Stimulated activated CD4-positive, alpha-beta T cell treated with anti-CD3 and anti-CD28 coated beads, Interleukin-15, amount 100 ng/mL, for 48 hours (primary cell): Measurements from ENCODE around the gene CDH22.

ENCODE experiments used
- DNase-seq, 2 donors: peaks; one replicate each; pipeline ENCODE4 v3.0.0-alpha.2; 2020; ENCODE audit warnings: low read depth in 2 of 2

The CDH22 gene

GRCh38 chr20:46240065-46240464 is 68.2 kb downstream of the CDH22 start:
- DNase-seq: no peak

GRCh38 chr20:46237736-46238135 is 70.6 kb downstream of the CDH22 start:
- no peak for DNase-seq

- no peak for DNase-seq
Measured at GRCh38 chr20:46237227-46237626, 71.1 kb downstream of the CDH22 start.

- DNase-seq: no peak
Measured at GRCh38 chr20:46235077-46235476, 73.2 kb downstream of the CDH22 start.

GRCh38 chr20:46233701-46234100 is 74.6 kb downstream of the CDH22 start:
- DNase-seq: no peak

GRCh38 chr20:46232539-46232938 is 75.8 kb downstream of the CDH22 start:
- no peak for DNase-seq

GRCh38 chr20:46230801-46231282 is 77.5 kb downstream of the CDH22 start:
- no peak for DNase-seq

- DNase-seq: no peak
Measured at GRCh38 chr20:46230106-46230491, 78.2 kb downstream of the CDH22 start.

- DNase-seq: no peak
Measured at GRCh38 chr20:46229478-46230105, 78.7 kb downstream of the CDH22 start.

- no peak for DNase-seq
Measured at GRCh38 chr20:46228670-46229069, 79.6 kb downstream of the CDH22 start.

GRCh38 chr20:46227272-46227767 is 81.0 kb downstream of the CDH22 start:
- no peak for DNase-seq

- no peak for DNase-seq
Measured at GRCh38 chr20:46226602-46227001, 81.7 kb downstream of the CDH22 start.

GRCh38 chr20:46222521-46223007 is 85.7 kb downstream of the CDH22 start:
- DNase-seq: no peak

GRCh38 chr20:46221256-46221833 is 87.0 kb downstream of the CDH22 start:
- no peak for DNase-seq

GRCh38 chr20:46220455-46221207 is 87.7 kb downstream of the CDH22 start:
- DNase-seq: no peak

GRCh38 chr20:46219920-46220319 is 88.4 kb downstream of the CDH22 start:
- DNase-seq: no peak

GRCh38 chr20:46219190-46219589 is 89.1 kb downstream of the CDH22 start:
- no peak for DNase-seq

GRCh38 chr20:46218656-46219055 is 89.6 kb downstream of the CDH22 start:
- no peak for DNase-seq

GRCh38 chr20:46217583-46217982 is 90.7 kb downstream of the CDH22 start:
- DNase-seq: no peak

GRCh38 chr20:46216770-46217464 is 91.4 kb downstream of the CDH22 start:
- DNase-seq: no peak

GRCh38 chr20:46215913-46216707 is 92.2 kb downstream of the CDH22 start:
- DNase-seq: no peak
